ENCODE measurements around the gene PIEZO2. TPM values are rescaled to one million over a fixed set of nuclear protein-coding genes. Genes with fewer than 3 reads are reported as not detected.
"Not testable (repeated sequence)": the region's sequence is repeated elsewhere in the genome, so short reads cannot be mapped to it uniquely, and the experiment has no call there.

The PIEZO2 gene
- total RNA-seq, 1 experiment from 2014 or later: 3.0 TPM

DNA sequence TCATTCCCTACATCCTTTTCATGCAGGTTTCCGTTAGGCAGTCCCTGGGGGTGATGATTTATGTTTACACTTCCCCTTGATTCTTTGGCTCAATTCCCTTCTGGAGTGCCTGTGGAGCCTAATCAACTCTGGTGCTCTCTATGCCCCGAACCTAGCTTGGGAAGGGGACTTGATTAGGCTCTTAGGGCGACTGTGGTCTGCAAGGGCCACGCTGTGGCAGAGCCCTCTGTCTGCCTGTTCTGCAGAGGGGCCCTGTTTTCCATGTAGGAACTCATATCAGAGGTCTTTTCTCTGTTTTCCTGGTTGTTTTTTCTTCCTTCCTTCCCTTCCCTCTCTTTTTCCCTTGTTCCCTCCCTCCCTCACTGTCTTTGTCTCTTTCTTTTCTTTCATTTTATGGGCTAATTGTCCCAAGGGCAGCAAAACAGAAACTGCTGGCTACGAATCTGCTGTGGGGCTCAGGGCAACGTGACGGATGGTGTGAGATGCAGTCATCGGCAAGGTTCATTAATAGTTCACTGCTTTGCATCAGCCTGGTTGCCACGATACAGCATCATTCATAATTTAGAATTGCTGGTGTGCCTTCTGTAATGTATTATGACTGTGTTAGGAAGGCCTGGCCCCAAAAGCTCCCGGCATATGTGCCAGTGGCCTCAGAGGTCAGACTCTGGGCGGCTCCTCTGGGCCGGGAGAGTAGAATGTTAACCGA lies 489.0 kb downstream of the PIEZO2 start:
- no peaks in the 10 kb centered on the region for H3K27me3 ChIP-seq (ENCODE audit: control insufficient read depth, insufficient read depth, low read length)
- no peak for DNase-seq
- no peak overlapping the region for H3K4me3 ChIP-seq (ENCODE audit: insufficient read depth, low read depth, low read length)
- no peaks in the 10 kb centered on the region for H3K36me3 ChIP-seq (replicated peaks; ENCODE audit: control insufficient read depth, insufficient read depth, low read length)

DNA sequence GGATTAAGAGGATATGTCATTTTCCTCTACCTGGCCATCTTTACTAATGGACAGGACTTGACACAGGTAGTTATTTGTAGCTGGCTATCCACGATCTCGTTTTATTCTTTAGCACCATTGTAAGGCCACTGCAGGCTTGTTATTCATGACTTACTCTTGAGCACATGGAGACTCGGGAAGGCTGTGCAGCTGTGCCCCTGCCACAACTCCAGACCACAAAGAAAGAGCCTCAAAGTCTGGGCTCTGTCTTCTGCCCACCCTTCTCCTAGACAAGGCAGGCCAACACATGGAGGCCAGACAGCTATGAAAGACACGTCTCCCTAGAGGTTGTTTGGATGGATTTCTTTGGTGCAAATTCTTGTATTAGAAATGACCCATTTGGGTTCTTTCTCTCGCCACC lies 489.8 kb downstream of the PIEZO2 start:
- Histone ChIP-seq H3K36me3 (replicated peaks; ENCODE audit: control insufficient read depth, insufficient read depth, low read length) (no peaks in the 10 kb centered on the region), H3K4me3 (ENCODE audit: insufficient read depth, low read depth, low read length) (no peak overlapping the region), H3K27me3 (ENCODE audit: control insufficient read depth, insufficient read depth, low read length) (no peaks in the 10 kb centered on the region)
- DNase-seq: no peak

DNA sequence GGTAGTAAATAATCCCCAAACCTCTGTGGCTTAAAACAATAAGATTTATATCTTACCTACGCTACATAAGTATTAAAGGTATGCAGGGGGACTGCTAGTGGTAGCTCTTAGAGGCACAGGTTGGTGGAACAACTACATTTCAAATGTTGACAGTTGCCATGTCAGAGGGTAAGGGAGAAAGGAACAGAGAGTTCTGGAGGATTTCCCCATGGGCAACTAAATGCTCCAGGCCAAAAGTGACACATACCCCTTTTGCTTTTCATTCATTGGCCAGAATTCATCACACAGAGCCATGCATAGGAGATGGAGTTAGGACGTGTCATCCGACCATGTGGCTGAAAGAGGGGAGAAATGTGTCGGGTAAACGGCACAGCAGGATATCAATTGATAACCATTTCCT lies 490.4 kb downstream of the PIEZO2 start:
- Histone ChIP-seq H3K36me3 (replicated peaks; ENCODE audit: control insufficient read depth, insufficient read depth, low read length) (no peaks in the 10 kb centered on the region), H3K27me3 (ENCODE audit: control insufficient read depth, insufficient read depth, low read length) (no peaks in the 10 kb centered on the region), H3K4me3 (ENCODE audit: insufficient read depth, low read depth, low read length) (no peak overlapping the region)
- DNase-seq: no peak

DNA sequence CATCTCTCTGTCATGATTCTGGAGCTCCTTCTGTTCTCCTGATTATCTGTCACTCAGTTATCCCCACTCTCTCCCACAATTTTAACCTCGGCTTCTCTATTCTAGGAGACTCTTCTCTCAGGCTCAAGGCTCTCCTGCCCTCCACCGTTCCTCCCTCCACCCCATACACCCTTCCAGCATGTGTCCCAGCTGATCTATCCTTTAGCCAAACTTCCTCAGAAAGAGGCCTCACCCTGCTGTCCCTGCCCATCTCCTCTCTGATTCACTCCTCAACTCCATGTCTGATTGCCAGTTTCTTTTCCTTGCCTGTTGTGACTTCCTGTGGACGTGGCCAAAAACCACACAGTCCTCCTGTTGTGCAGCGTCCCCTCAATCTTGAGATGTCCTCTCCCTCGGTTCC lies 505.4 kb downstream of the PIEZO2 start:
- not testable (repeated sequence) for H3K4me3 ChIP-seq (ENCODE audit: insufficient read depth, low read depth, low read length); DNase-seq; H3K27me3 ChIP-seq (ENCODE audit: control insufficient read depth, insufficient read depth, low read length); H3K36me3 ChIP-seq (replicated peaks; ENCODE audit: control insufficient read depth, insufficient read depth, low read length)

DNA sequence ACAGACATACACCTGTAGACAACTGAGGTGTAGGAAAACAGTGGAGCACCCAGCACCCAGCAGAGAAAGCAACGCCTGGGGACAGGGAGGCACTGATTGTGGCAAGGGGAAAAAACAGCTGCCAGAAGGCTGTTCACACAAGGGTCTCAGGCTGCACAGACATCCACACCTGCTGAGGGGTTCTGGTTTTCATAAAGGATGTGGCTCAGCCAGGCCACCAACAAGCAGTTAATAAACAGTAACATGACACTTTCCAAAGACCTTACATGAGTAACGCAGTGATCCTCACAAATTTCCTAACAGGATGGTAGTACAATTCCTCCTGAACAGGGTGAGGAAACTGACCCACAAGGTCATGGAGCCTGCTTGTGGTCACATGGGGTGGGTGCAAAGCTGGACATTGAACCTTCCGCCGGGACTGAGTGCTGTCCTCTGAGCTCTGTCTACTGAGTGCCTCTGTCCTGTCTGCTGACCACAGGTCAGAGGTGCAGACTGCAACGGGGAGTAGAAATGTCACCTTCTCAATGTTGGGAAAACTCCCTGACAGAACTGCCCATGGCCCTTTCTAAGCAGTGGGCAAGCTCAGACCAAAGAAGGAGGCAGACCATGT lies 506.3 kb downstream of the PIEZO2 start:
- H3K36me3 ChIP-seq (replicated peaks; ENCODE audit: control insufficient read depth, insufficient read depth, low read length); H3K27me3 ChIP-seq (ENCODE audit: control insufficient read depth, insufficient read depth, low read length); H3K4me3 ChIP-seq (ENCODE audit: insufficient read depth, low read depth, low read length); DNase-seq: not testable (repeated sequence)

DNA sequence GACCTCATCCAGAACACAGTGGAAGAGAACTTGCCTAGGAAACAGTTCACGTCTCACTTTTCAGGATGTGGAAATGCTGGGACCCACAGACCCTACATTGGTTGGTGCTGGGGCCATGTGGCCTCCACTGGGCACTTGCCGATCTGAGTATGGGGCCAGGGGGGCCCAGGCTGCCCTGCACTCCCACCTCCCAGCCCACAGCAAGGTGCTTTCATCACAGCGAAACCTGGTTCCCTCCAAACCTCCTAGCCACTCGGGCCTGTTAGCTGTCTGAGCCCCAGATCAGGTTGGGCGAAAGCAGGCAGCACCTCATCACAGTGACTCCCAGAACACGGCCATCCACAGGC lies 510.9 kb downstream of the PIEZO2 start:
- H3K27me3 ChIP-seq (ENCODE audit: control insufficient read depth, insufficient read depth, low read length); H3K36me3 ChIP-seq (replicated peaks; ENCODE audit: control insufficient read depth, insufficient read depth, low read length); DNase-seq; H3K4me3 ChIP-seq (ENCODE audit: insufficient read depth, low read depth, low read length): not testable (repeated sequence)

DNA sequence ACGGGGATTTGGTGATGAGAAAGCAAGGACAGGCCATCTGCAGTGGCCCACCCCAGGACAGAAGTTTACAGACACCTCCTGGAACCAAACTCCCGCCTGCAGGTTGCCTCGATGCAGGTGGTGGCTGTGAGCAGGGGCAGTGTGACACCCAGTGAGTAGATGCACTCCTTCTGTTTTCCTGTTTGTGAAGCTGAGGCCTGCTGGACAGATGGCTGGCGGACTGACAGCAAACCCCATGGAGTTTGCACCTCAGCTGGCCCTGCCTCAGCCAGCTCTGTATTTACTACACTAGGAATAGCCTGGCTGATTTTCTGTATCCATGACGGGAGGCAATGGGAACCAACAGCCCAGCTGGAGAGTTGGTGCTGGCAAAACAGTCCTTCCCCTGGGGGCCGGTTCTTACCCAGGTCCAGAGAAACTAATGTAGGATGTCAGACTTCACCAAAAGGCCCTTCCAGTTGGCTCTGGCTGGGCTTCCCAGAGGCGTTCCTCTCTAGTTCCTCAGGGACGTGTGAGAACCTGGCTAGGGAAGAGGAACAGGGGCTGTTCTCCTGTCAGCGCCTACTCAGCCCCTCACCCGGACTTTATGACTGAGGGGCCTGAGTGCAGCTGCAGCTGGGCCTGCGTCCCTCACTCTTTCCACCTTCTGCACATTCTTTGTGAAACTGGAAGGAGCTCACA lies 511.4 kb downstream of the PIEZO2 start:
- not testable (repeated sequence) for H3K36me3 ChIP-seq (replicated peaks; ENCODE audit: control insufficient read depth, insufficient read depth, low read length); DNase-seq; H3K27me3 ChIP-seq (ENCODE audit: control insufficient read depth, insufficient read depth, low read length); H3K4me3 ChIP-seq (ENCODE audit: insufficient read depth, low read depth, low read length)

DNA sequence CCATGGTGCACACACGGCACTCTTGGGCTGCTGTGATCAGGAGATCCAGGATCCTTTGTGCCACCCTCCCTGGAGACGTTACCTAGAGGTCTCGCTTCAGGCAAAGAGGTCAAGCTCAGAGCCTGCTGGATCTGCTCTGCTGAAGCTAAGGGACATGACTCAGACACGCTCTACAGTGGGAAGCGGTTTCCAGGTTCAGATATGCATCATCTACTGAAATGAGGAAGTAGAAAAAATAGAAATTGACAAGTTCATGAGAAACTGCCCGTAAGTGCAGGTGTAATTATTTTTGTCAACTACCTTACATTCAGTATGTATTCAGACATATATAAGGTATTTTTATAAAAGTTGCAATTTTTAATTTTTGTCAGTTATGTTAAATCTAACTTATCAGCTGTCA lies 520.3 kb downstream of the PIEZO2 start:
- not testable (repeated sequence) for H3K4me3 ChIP-seq (ENCODE audit: insufficient read depth, low read depth, low read length); DNase-seq

DNA sequence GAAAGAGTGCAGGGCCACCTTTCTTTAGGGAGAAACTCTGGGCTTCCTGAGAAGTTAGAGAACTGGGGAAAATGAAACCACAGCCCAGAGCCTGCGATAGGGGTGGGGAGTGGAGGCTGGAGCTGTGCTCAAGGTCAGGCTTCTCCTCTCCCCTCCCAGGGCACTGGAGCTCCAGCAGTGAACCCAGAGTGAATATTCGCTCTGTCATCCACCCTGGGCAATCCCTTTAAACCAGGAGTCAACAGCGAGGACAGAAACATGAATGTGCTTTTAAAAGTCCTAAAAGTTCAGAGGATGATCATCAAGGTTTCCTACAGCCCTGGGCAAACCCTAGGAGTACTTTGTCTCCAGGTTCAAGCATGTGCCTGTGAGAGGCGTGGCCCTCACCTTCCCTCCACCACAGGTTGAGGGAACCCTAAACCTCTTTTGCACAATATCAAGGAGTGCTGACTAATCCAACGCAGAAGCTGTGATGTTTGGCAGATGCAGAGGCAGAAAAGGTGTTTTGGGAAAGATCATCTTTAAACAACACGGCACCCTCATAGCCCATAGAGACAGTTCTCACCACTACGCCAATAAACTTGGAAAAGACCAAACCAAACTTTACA lies 522.7 kb downstream of the PIEZO2 start:
- H3K4me3 ChIP-seq (ENCODE audit: insufficient read depth, low read depth, low read length); H3K36me3 ChIP-seq (replicated peaks; ENCODE audit: control insufficient read depth, insufficient read depth, low read length); DNase-seq; H3K27me3 ChIP-seq (ENCODE audit: control insufficient read depth, insufficient read depth, low read length): not testable (repeated sequence)

More for the DNA sequence above, 520.3 kb downstream of the PIEZO2 start:
- not testable (repeated sequence) for H3K27me3 ChIP-seq (ENCODE audit: control insufficient read depth, insufficient read depth, low read length); H3K36me3 ChIP-seq (replicated peaks; ENCODE audit: control insufficient read depth, insufficient read depth, low read length)

DNA sequence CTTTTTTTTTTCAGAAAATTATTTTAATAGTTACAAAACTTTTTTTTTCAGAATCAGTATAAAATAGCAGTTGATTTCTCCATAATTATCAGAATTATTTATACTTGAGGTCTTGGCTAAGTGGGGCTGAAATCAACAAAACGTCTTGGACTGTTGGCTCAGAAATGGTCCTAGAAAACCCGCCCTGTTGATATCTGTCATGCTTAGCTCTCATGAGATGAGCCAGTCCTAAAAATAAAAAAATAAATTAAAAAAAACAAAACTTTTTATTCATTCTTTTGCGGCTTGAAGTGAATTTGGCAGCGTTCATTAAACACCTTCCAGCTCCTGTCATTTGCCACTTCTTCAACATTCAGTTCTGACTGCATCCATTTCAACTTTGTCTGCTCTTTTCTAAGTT lies 525.8 kb downstream of the PIEZO2 start:
- not testable (repeated sequence) for H3K36me3 ChIP-seq (replicated peaks; ENCODE audit: control insufficient read depth, insufficient read depth, low read length); H3K27me3 ChIP-seq (ENCODE audit: control insufficient read depth, insufficient read depth, low read length); H3K4me3 ChIP-seq (ENCODE audit: insufficient read depth, low read depth, low read length); DNase-seq

DNA sequence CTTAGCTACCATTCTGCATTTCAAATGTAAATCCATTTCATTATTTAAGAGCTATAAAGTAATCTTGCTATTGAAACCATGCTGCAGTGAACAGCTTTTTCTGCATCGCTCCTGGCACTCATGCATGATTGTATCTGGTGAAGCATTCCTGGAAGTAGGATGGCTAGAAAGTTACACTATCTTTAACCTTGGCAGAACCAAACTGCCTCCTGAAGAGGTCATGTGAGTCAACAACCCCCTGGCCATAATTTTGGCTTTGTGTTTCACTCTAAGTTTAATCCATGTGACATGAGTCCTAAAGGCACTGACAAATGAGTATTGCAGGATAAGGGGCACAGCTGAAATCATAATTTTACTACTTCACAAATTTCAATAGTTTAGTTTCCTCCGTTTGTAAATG lies 526.4 kb downstream of the PIEZO2 start:
- not testable (repeated sequence) for DNase-seq; H3K27me3 ChIP-seq (ENCODE audit: control insufficient read depth, insufficient read depth, low read length); H3K4me3 ChIP-seq (ENCODE audit: insufficient read depth, low read depth, low read length); H3K36me3 ChIP-seq (replicated peaks; ENCODE audit: control insufficient read depth, insufficient read depth, low read length)

DNA sequence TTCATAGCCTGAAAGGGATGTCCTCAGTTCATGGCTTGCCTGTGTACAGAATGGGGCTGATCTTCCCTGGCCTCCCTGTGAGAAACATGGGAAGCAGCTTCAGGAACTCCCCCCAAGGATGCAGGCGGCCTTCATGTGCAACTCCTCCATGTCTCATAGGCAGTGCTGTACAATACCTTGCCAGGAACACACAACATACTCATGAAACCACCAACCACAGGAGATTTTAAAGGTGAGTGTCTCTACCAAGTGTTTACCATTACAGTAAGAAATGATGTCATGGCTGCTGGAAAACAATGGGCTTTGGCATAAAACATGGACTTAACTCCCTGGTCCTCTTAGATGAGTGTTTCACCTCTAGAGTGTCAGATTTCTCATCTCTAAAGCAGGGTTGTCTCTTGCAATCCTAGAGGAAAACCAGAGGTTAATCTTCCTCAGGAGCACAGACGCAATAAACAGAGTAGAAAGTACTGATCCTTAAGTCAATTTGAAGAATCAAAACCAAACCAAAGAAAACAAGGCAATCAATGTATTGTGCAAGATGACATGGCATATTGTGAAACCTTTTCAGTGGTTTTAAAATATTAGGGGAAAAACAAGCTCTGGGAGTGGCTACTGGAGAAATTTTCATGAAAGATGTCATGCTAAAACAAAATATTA lies 528.6 kb downstream of the PIEZO2 start:
- H3K4me3 ChIP-seq (ENCODE audit: insufficient read depth, low read depth, low read length); H3K27me3 ChIP-seq (ENCODE audit: control insufficient read depth, insufficient read depth, low read length); DNase-seq; H3K36me3 ChIP-seq (replicated peaks; ENCODE audit: control insufficient read depth, insufficient read depth, low read length): not testable (repeated sequence)

Data from H7 (cell line).